Measurements from ENCODE around the gene ATXN1.
"Not testable (repeated sequence)": the region's sequence is repeated elsewhere in the genome, so short reads cannot be mapped to it uniquely, and the experiment has no call there.

Gene ATXN1

DNA sequence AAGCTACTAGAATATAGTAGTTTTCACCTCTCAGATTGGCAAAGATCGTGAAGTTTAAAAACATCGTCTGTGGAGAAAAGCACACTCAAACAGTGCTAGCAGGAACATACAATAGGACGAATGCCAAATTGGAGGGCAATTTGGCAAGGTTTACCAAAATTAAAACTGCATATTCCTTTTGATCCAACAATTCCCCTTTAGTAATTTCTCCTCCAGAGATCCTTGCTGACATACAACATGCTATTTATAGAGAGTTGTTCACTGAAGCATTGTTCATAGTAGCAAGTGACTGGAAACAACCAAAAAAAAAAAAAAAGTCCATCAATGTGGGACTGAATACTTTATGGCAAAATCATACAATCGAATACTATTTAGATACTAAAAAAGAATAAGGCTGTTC, 202.2 kb downstream of the ATXN1 start:
- DNase-seq: no peak

DNA sequence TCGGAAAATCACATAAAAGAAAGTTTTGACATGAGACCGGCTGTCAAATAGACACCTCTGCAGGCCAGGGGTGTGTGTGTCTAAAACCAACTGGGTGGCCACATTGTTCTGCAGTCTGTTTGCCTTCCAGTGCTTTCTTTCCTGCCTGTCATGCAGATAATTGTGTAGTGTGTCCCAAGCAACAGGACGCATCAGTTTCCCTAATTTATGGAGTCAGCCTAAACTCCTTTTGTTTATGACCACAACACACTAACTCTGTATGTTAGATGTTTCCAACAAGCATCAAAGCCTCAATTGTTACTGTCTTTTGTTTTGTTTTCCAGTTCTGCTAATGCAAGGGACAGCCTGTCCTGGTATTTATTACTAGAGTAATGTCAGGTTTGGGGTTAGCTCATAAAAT, 205.7 kb downstream of the ATXN1 start:
- DNase-seq: no peak

DNA sequence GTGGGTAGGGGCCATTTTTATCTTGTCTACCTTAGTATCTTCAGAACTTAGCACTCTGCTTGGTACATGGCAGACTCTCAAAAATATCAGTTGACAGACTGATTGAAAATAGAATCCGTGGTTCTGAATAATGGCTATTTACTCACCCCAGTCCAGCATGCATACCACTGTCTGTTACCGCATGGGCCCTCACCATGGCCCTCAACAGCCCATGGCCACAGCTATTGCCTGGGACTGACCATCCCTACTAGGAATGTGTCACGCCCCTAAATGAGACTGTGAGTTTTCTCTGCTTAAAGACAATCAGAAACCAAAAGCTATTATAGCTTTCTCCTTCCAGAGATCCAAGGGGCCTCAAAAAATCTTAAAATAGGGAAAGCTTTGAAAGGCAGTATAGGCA, 207.7 kb downstream of the ATXN1 start:
- no peak for DNase-seq

DNA sequence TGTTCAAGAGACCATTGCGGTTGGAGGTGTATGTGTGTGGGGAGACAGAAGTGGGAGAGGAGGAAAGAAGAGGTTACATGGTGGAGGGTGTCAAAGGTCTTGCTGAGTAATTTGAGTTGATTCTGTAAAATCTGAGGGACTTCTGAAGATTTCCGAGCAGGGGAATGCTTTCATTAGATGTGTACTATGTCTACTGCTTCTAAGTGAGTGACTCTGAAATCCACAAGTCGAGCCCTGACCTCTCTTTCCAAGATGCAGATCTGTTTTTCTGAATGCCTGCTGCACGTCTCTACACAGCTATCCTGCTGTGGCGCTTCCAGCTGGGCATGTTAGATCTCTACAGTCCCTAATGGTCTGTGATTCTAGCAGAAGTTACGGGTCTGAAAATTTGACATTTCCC, 209.8 kb downstream of the ATXN1 start:
- no peak for DNase-seq

DNA sequence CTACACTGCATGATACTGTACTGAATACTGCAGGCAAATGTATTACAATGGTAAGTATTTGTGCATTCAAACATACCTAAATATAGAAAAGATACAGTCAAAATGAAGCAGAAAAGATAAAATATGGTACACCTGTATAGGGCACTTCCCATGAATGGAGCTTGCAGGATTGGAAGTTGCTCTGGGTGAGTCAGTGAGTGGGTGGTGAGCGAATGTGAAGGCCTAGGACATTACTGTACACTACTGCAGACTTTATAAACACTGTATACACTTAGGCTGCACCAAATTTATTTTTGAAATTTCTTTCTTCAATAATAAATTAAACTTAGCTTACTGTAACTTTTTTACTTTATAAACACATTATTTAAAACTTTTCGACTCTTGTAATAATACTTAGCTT, 213.1 kb downstream of the ATXN1 start:
- DNase-seq: no peak

DNA sequence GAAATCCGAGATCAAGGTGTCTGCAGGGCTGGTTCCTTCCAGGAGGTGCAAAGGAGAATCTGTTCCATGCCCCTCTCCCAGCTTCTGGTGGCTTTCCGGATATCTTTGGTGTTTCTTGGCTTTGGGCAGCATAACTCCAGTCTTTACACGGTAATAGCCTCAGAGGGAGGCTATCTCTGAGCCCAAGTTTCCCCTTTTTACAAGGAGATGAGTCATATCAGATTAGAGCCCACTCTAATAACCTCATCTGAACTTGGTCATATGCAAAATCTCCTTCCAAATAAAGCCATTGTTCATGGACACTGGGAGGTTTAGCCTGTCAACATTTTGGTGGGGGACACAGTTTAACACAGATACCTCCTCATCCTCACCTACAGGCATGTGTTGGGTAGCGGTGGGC, 213.7 kb downstream of the ATXN1 start:
- no peak for DNase-seq

DNA sequence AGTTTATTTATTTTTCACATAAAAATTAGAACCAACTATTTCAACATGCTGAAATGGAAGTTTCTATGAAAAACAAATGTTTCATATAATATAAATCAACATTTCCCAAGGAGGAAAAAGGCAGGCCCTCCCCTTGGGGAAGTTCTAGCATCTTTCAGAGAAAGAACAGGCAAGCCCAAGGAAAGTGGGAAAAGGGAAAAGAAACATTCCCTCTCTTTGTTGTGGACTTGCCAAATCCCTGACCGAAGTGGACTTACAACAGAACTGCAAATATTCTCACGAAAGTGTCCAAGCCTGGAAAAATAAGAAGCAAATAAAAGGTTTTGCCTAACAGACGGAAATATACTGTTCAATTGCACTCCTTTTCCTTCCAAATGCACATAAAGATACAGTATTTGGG, 214.4 kb downstream of the ATXN1 start:
- no peak for DNase-seq

DNA sequence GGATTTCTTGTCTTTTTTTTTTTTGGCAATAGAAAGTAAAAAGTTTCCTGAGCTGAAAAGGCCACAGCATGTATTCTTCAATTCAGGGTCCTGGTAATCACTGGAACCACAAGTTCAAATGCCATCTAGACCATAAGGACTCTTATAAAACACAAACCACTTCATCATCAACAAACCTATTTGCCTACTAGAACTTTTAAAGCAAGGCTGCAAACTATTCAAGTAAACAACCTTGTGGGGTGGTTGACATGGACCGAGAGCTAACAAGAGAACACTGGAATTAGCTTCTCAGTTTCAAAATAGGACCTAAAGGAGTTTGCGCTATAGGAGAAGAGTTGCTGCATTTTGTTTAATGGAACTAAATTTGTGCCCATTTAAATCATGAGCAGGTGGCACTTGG, 215.9 kb downstream of the ATXN1 start:
- DNase-seq: no peak

DNA sequence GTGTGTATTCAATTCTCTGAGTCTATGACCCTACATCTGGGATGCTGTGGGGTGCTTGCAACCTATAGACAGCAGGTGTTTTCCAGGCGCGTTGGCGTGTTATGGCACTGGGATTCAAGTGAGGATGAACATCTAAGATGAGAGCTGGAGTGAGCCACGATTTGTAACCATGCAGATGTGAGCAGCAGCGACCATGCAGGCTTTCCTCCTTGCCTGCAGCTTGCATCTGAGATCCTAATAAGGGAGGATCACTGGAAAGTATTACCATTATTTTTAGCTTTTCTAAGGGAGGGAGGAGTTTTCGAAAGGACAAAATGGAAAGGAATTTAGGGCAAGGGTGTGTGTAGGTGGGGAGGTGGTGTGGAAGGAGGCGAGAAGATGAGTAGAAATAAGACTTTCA, 216.7 kb downstream of the ATXN1 start:
- no peak for DNase-seq

DNA sequence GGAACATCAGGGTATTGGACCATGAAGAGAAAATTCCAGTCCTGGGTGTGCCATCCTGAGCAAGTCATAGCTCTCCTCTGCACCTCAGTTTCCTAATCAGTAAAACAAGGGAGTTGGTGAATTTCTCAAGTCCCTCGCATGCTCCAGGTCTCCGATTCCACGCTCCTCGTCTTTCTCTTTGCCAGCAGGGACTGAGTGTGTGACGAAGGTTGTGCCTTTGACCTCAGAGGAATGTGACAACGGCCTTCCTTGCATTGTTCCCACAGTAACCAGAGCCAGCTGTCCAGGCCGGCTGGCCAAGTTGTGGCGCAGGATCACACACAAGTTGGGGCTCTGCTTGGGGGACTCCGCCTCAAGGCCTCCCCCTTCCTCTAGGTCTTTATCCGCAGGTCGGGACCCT, 217.3 kb downstream of the ATXN1 start:
- no peak for DNase-seq

DNA sequence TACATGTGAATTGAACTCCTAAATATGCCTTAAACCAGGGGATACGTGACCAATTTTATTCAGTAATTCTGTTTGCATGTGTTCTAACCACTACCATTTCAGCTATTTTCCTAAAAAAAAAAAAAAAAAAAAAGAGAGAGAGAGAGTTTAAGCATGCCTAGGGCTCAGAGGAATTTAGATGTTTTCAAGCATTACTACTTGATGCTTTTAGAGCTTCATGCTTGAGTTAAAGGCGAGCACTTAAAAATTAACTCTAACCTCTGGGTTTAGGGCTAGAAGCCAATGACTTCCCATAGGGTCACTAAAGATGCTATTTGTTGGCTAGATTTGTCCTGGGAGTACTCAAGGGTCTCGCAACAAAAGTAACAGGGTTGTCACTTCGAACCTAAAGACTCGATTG, 217.7 kb downstream of the ATXN1 start:
- DNase-seq: no peak

DNA sequence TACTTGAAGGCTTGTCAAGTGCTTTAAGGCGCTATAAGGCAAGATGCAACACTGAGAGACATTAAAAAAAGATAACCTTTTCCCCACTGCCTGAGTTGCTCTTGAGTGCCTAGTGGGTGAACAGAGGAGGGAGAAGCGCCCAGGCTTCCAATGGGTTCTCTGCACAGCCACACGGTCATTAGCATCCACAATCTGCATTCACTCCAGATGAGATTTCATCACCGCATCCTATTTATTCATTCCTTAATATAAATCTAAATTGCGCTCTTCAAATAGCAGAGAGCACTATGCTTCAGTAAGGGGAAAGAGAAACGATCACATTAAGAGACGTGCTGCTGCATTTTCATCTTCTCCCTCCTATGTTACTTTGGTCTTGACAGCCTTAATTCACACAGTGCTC, 219.2 kb downstream of the ATXN1 start:
- DNase-seq: no peak

DNA sequence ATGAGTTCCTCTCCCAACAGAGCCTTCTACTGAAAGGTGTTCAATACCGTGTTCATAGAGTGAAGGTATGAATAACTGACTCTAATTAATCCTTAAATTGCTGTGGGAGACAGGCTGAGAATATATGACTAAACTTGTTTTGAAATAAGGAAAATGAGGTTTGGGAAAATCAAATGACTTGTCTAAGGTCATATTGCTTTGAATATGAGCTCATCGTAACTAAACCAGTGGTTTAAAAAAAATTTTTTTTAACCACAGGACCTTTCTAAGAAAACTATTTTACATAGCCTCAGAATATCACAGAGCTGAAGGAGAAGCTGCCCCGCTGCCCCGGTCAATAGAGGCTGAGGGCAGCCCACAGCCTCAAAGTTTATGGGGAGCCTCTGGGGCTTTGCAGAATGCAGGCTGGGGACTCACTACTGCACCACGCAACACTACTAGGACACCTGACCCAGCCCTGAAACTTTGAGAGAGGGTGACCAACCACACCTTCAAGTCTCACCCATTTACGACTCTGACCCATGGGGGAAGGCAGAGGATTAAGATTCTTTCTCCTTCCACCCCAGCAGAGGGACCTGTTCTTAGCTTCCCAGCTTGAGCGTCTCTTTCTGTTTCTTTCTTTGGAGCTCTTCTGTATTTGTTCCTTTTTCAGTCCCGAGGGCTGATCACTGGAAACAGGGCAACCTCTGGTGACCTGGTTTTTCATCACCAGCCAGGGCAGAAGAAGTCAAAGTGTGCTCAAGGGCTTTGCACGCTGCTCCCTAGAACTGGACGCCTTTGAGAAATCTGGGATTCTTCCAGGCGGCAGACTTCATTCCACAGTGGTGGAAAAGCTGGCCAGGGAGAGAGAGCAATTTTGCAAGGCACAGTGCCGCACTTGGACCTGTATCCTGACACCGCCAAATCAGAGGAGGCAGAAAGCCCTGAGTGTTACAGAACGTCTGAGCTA, 220.2 kb downstream of the ATXN1 start:
- peak; percentile 33 for DNase-seq

DNA sequence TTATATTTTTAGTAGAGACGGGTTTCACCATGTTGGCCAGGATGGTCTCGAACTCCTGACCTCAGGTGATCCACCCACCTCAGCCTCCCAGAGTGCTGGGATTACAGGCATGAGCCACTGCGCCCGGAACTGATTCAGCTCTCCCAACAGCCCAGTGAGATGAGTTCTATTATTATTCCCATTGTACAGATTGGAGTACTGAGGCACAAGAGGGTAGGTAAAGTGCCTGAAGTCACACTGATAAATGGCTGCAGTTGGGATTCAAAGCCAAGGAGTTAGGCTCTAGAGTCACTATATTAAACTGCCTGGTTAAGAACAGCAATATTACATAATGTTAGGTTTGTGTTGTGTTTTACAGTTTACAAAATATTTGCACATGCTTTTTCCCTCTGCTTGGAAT, 220.9 kb downstream of the ATXN1 start:
- DNase-seq: not testable (repeated sequence)

DNA sequence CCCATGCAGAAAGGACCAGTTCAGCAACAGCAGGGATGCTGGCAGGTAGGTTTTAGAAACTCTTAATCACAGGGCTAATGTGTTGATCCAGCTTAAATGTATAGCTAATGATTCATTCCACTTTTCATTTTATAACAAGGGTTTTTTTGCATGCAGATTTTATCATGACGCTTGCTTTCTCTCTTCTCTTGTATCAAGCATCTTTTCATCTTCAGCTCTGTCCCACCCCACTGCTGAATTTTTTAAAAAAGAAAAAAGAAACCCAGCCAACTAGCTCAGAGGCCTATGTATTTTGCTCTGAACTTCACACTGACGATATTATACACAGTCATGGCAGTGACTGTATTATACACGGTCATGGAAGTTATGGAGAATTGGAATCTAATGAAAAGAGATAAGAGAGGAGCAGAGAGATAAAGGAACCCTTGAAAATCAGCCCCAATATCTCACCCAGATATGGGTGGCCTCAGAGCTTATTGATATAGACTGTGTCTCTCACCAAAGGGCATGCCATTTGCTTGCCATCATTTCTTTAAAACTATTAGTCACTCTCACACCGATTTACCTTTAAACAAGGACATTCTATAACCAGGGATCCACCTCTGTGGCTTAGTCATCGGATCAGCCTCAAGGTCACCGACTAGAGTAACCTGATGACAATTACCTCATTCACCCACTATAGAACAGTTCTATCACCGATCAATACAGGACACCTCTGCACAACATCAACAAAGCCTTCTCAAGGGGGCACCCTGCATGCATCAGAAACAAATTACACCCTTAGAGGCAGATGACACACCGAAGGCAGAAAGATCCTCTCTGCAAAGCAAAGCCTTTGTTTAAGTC, 222.0 kb downstream of the ATXN1 start:
- DNase-seq: no peak

DNA sequence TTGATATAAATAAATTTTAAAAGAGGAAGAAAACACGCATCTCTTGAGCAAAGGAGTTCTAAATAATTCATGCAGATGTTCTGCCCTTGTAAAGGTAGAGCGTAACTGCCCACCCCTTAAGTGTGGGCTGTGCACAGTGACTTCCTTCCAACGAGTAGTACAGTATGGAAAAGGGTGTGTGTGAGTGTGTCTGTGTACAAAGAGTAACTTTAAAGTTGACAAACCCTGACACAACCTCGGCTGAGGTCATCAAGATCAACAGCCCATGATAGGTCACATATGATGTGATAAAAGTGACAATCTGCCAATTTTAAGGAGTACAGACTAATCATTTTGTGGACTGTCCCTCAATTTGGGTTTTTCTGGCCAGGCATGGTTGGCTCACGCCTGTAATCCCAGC, 225.7 kb downstream of the ATXN1 start:
- no peak for DNase-seq

DNA sequence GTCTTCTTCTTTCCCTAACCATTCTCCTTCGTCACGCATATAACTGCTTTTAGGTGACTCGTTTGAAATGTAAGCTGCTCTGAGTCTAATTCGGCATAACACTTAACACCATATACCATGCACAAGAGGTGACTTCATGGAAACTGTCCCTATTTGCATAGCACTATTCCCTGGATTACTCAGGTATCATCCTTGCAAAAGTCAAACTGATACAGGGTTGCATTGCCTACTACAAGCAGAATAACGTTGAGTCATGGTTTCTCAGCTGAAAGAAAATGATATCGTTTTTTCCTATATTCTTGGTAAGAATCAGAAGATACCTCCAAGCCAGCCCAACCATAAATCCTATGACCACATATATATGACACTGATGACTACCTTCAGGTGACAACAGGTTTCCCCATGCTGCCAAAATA, 227.5 kb downstream of the ATXN1 start:
- DNase-seq: no peak

DNA sequence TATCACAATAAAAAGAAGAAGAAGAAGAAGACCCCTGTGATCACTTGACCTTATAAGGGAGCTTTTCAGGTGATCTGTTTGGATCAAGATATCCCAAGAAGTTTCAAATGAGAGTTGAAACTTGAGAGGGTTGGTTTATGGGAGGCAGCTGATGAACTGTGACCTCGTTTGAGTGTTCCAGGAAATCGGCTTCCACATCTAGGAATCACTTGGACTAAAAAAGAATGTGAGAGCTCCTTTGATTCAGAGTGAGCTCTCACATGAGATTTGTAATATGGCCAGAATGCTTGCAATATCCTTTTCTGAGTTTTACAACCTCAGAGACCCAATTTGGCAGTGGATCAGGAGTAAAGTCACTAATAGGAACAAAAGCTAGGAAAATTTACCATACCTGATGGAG, 228.1 kb downstream of the ATXN1 start:
- DNase-seq: no peak

DNA sequence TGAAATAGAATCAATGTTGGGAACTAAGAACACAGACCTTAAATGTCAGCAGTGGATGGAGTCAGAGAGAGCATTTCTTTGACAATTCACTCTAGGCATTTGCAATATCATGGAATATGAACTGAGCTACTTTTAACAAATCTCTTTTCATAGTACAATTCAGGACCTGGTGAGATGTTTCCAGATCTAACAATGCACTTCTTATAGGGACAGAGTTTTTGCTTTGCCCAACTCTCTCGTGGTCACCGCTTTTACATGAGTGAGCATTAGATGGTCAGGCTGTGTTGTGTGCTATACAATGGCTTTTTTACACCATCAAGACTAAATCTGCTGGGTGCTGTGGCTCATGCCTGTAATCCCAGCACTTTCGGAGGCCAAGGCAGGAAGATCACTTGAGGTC, 233.6 kb downstream of the ATXN1 start:
- DNase-seq: no peak

DNA sequence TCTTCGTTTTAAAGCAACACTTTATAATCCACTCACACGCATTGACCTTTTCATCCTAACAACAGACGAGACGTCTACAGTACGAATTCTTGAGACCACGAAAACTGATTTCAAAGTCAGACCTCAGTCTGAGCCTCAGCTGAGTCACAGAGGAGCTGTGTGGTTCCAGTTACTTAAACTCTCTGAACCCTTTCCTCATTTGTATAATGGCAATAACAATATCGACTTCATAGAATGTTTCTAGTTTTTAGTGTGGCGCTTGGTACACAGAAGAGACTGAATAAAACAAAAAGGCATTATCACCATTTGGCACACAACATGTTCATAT, 236.9 kb downstream of the ATXN1 start:
- no peak for DNase-seq

DNA sequence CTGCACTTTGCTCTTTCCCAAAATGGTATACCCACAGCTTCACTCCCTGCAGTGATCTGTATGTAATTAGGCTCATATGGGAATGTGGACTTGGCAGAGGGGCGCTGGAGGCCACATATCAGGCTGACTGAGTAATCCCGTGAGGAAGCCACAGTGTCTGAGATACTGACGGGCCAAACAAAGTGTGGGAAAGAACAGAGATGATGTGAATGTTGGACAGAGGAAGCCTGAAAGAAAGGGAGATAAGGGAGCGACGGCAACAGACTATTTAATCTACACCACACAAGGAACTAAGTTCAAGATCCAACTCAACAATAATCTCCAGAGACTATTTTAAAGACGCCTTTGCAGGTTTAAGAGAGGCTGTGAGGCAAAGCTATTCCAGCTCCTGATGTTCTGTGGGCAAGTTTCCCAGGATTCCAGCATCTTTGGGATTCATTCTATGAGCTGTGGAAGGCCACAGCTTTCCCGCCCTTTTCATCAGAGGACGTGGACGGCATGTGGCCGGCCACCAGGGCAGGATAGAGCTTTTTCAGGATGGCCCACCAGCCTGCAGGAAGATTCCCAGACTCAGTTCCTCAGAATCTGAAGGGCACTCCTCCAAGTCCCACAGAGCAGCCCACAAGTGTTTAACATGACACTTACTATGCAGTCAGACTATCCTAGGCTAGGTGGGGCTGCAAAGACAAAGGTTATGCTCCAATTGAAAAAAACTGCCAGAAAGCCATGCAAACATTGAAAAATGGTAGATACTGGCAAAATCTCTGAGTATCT, 237.5 kb downstream of the ATXN1 start:
- DNase-seq: no peak

DNA sequence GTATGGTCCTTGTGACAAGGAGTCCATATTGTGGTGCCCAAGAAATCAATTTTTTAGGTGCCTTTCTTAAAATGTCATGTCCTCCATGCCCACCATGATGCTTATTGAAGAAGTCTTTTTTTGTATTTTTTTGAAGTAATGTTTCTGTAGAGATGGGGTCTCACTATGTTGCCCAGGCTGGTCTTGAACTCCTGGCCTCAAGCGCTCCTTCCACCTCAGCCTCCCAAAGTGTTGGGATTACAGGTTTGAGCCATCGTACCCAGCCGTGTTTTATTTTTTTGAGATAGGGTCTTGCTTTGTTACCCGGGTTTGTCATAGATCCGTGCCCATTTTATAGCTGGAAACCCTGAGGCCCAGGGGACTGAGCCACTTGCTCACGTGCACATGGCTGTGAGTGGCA, 238.3 kb downstream of the ATXN1 start:
- DNase-seq: no peak

DNA sequence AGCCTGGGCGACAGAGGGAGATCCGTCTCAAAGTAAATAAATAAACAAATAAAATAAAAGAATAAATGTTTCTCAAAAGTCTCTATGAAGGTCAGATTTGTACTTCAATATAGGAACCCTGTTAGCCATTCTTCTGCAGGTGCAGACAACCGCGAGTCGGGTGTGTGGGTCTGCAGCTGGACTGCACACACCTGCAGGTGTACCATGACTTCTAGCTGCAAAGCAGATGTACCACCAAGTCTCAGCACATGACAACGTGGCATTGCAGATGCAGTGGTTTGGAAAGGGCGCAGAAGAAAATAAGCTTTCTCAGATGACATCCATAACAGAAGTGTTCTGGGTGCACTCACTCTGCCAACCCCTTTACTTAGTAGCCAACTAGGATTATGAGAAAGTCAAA, 239.7 kb downstream of the ATXN1 start:
- DNase-seq: no peak

All from activated CD4-positive, CD25-positive, alpha-beta regulatory T cell treated with anti-CD3 and anti-CD28 coated beads, Interleukin-2, amount 50 U/mL, for 72 hours (primary cell).